H1 (cell line): Measurements from ENCODE around the gene WDR64. TPM values are rescaled to one million over a fixed set of nuclear protein-coding genes. Genes with fewer than 3 reads are reported as not detected.

Experiments used
- CBX5 ChIP-seq: fragments of 300-800, 300-1000 bp; sonication (generic); IDR thresholded peaks from 2 replicates; pipeline ENCODE4 v1.7.1; 2016; ENCODE audit warnings: antibody characterized with exemption, low read length, low read depth
- CEBPB ChIP-seq: IDR thresholded peaks from 2 replicates; pipeline ENCODE4 v1.6.1; 2012; ENCODE audit warnings: low read depth, low read length
- CTBP2 ChIP-seq: IDR thresholded peaks from 2 replicates; pipeline ENCODE4 v1.7.0; 2011; ENCODE audit warnings: borderline replicate concordance, mild to moderate bottlenecking, moderate library complexity, mixed read lengths, low read length; ENCODE audit not compliant: insufficient read depth, insufficient read length
- HDAC2 ChIP-seq, 2 experiments: fragments of 300-600 bp in 1 of 2; sonication (generic) in 1 of 2; IDR thresholded peaks; 2 replicates each; pipeline ENCODE4 v1.6.1; 2011 to 2012; ENCODE audit warnings: low read depth in 2 of 2, low read length in 2 of 2, mild to moderate bottlenecking in 2 of 2, moderate library complexity in 2 of 2, borderline replicate concordance in 1 of 2, inconsistent platforms in 1 of 2
- NRF1 ChIP-seq: IDR thresholded peaks from 2 replicates; pipeline ENCODE4 v1.6.1; 2011; ENCODE audit warnings: mild to moderate bottlenecking, low read depth, low read length, improper control_type of control experiment
- PHF8 ChIP-seq: fragments of 200-600 bp; sonication (generic); conservative IDR thresholded peaks from 2 replicates; pipeline ENCODE4 v1.7.1; 2012; ENCODE audit warnings: low read depth, mild to moderate bottlenecking, inconsistent platforms, low read length, moderate library complexity
- SP4 ChIP-seq: IDR thresholded peaks from 2 replicates; pipeline ENCODE4 v1.6.1; 2012; ENCODE audit warnings: low read length, inconsistent platforms
- TAF7 ChIP-seq: optimal IDR thresholded peaks from 2 replicates; pipeline ENCODE3; 2011; ENCODE audit warnings: low read depth, mild to moderate bottlenecking, inconsistent platforms, low read length, moderate library complexity, borderline replicate concordance
- polyA plus RNA-seq, 7 experiments: library from polyadenylated mRNA; depleted of rRNA in 3 of 7; stranded (reverse) in 5 of 7; unstranded in 2 of 7; fragments of >200 nt in 5 of 7; fragments of 200-250 nt in 2 of 7; gene quantifications; 1 replicate in 5 of 7; 2 replicates in 1 of 7; 4 replicates in 1 of 7; pipeline versions ENCODE4 v1.2.1 to v1.2.3, GENCODE V29; 2011 to 2013; ENCODE audit warnings: missing spikeins in 2 of 7, mixed read lengths in 2 of 7
- total RNA-seq: library from RNA; stranded (reverse); fragmentation: NEBNext Ultra II Directional; extraction: Animal tissue kit (Norgen Biotek cat#: 25700); gene quantifications from 2 replicates; pipeline ENCODE4 v1.2.1, GENCODE V29; 2021

WDR64 gene
- total and polyA plus RNA-seq, 2 of the 8 experiments (the other 6 are each of a cell fraction or from before 2014, with no cell fraction given), result 0.02 TPM; not detected in 1

- TF ChIP-seq CTBP2 (no peak), CBX5 (no peak), CEBPB (no peak), HDAC2 (IDR thresholded peaks at IDR 0.05; ENCODE audit: borderline replicate concordance in 1 of 2, low read depth in 2 of 2, low read length in 2 of 2) (no peak), TAF7 (no peak), PHF8 (no peak), SP4 (no peak), NRF1 (no peak)
Measured at GRCh38 chr1:241742084-241742483, 90.0 kb downstream of the WDR64 start (continued).
